HCT116 (cell line): ENCODE data around the gene DNAJC6. TPM values are rescaled to one million over a fixed set of nuclear protein-coding genes. Genes with fewer than 3 reads are reported as not detected.
A peak's percentile ranks its signal among the peaks of the same experiment; 100 is the strongest.

Experiments used
- ATAC-seq: fragments of 200-7000 bp; cut with Tn5 transposase; 2 replicates; pipeline ENCODE4 v1.9.1; 2020; ENCODE audit warnings: mild to moderate bottlenecking, moderate library complexity
- BruUV-seq: library from RNA; stranded (reverse); fragments of 400-500 nt; replicated peaks from 2 replicates; lab custom pipeline; 2021; lab: Mats Ljungman, UMichigan
- CTCF ChIA-PET: fragments of 300-600 bp; sonication (Branson Sonifier 250); formaldehyde crosslinking; loops from one replicate; lab custom pipeline; 2021; ENCODE audit warnings: antibody characterized with exemption; lab: Charles Lee
- POLR2A ChIA-PET: fragments of 300-600, 350-600 bp; sonication (Branson Sonifier 250); formaldehyde crosslinking; loops from one replicate; lab custom pipeline; 2021; ENCODE audit warnings: antibody characterized with exemption; lab: Charles Lee
- RAD21 ChIA-PET, 2 experiments: fragments of 300-600 bp; sonication (Branson Sonifier 250); formaldehyde crosslinking; loops; one replicate each; lab custom pipeline; 2023; ENCODE audit warnings: low total read pairs in 2 of 2; ENCODE audit not compliant: uncharacterized antibody in 2 of 2, unreplicated experiment in 2 of 2, low non-redundant PET in 1 of 2; lab: Charles Lee
- DNase-seq: peaks from one replicate; pipeline ENCODE4 v3.0.0-alpha.2; 2010; ENCODE audit warnings: low read depth, low spot score
- H2AFZ ChIP-seq: fragments of 200-600 bp; shearing (Covaris generic), sonication (generic); 2 replicates; pipeline ENCODE4 v1.6.1; 2017; ENCODE audit warnings: low read depth, mixed run types, mixed read lengths, antibody characterized with exemption, low read length; ENCODE audit not compliant: poor library complexity, severe bottlenecking
- H3K27ac ChIP-seq: 2 replicates; pipeline ENCODE4 v1.5.1; 2012; ENCODE audit warnings: low read depth, low read length
- H3K27me3 ChIP-seq: fragments of 200-600 bp; sonication (generic); 2 replicates; pipeline ENCODE4 v1.6.1; 2016; ENCODE audit warnings: mixed run types, low read length, mixed read lengths; ENCODE audit not compliant: insufficient read depth
- H3K36me3 ChIP-seq, 2 experiments: fragments of 200-500 bp in 1 of 2; fragments of 200-600 bp in 1 of 2; sonication (Bioruptor generic) in 1 of 2; sonication (generic) in 1 of 2; 2 replicates each; pipeline versions ENCODE4 v1.5.1 to v1.6.1; 2014 to 2016; ENCODE audit warnings: low read length in 2 of 2, inconsistent platforms in 1 of 2, mixed read lengths in 1 of 2, mixed run types in 1 of 2; ENCODE audit not compliant: insufficient read depth in 2 of 2, control insufficient read depth in 1 of 2
- H3K4me1 ChIP-seq, 2 experiments: fragments of 200-600 bp in 1 of 2; sonication (generic) in 1 of 2; 2 replicates each; pipeline versions ENCODE4 v1.5.1 to v1.6.1; 2012 to 2017; ENCODE audit warnings: low read length in 2 of 2, inconsistent platforms in 1 of 2, mild to moderate bottlenecking in 1 of 2, mixed read lengths in 1 of 2, mixed run types in 1 of 2, moderate library complexity in 1 of 2; ENCODE audit not compliant: insufficient read depth in 2 of 2, control insufficient read depth in 1 of 2
- H3K4me2 ChIP-seq: fragments of 200-600 bp; sonication (generic); 2 replicates; pipeline ENCODE4 v1.6.1; 2017; ENCODE audit warnings: mixed run types, low read length, mixed read lengths
- H3K4me3 ChIP-seq, 2 experiments: fragments of 200-600 bp in 1 of 2; sonication (generic) in 1 of 2; replicated peaks in 1 of 2; 2 replicates each; pipeline ENCODE4 v1.5.1; 2011 to 2016; ENCODE audit warnings: low read length in 2 of 2, control low read depth in 1 of 2, low read depth in 1 of 2, mild to moderate bottlenecking in 1 of 2, mixed read lengths in 1 of 2, mixed run types in 1 of 2
- H3K79me2 ChIP-seq: fragments of 200-600 bp; sonication (generic); 2 replicates; pipeline ENCODE4 v1.6.1; 2017; ENCODE audit warnings: mild to moderate bottlenecking, mixed run types, low read length, moderate library complexity, mixed read lengths; ENCODE audit not compliant: insufficient read depth
- H3K9ac ChIP-seq: fragments of 200-600 bp; sonication (generic); 2 replicates; pipeline ENCODE4 v1.6.1; 2016; ENCODE audit warnings: low read length, mixed read lengths
- H3K9me2 ChIP-seq: fragments of 200-600 bp; sonication (generic), shearing (Covaris generic); 2 replicates; pipeline ENCODE4 v1.6.1; 2017; ENCODE audit warnings: mixed run types, mild to moderate bottlenecking, moderate library complexity; ENCODE audit not compliant: insufficient read depth
- H3K9me3 ChIP-seq, 2 experiments: fragments of 200-500 bp in 1 of 2; fragments of 200-600 bp in 1 of 2; sonication (Bioruptor generic) in 1 of 2; sonication (generic) in 1 of 2; 2 replicates each; pipeline ENCODE4 v1.6.1; 2014 to 2017; ENCODE audit warnings: low read length in 2 of 2, mixed read lengths in 2 of 2, inconsistent platforms in 1 of 2, low read depth in 1 of 2, mild to moderate bottlenecking in 1 of 2, mixed run types in 1 of 2, moderate library complexity in 1 of 2; ENCODE audit not compliant: control insufficient read depth in 1 of 2, insufficient read depth in 1 of 2
- H4K20me1 ChIP-seq: fragments of 200-600 bp; sonication (generic), shearing (Covaris generic); 2 replicates; pipeline ENCODE4 v1.6.1; 2017; ENCODE audit warnings: mixed run types, mild to moderate bottlenecking, moderate library complexity; ENCODE audit not compliant: insufficient read depth
- ATF3 ChIP-seq: IDR thresholded peaks from 2 replicates; pipeline ENCODE4 v1.6.1; 2012
- CBX3 ChIP-seq: IDR thresholded peaks from 2 replicates; pipeline ENCODE4 v1.6.1; 2012; ENCODE audit warnings: low read depth
- CEBPB ChIP-seq: IDR thresholded peaks from 2 replicates; pipeline ENCODE4 v1.6.1; 2012; ENCODE audit warnings: low read depth
- EGR1 ChIP-seq: IDR thresholded peaks from 2 replicates; pipeline ENCODE4 v1.6.1; 2012; ENCODE audit warnings: low read depth
- EZH2phosphoT487 ChIP-seq: fragments of 200-600 bp; IDR thresholded peaks from 2 replicates; pipeline ENCODE4 v1.6.1; 2018; ENCODE audit warnings: antibody characterized with exemption, borderline replicate concordance
- FOSL1 ChIP-seq: IDR thresholded peaks from 2 replicates; pipeline ENCODE4 v1.6.1; 2012; ENCODE audit warnings: low read depth
- JUND ChIP-seq: IDR thresholded peaks from 2 replicates; pipeline ENCODE4 v1.6.1; 2012
- POLR2AphosphoS5 ChIP-seq: IDR thresholded peaks from 2 replicates; pipeline ENCODE4 v1.6.1; 2011; ENCODE audit warnings: mild to moderate bottlenecking, low read depth, low read length, moderate library complexity
- RAD21 ChIP-seq: IDR thresholded peaks from 2 replicates; pipeline ENCODE4 v1.6.1; 2012; ENCODE audit warnings: low read depth, mild to moderate bottlenecking
- REST ChIP-seq: IDR thresholded peaks from 2 replicates; pipeline ENCODE4 v1.6.1; 2012; ENCODE audit warnings: low read depth
- SIN3A ChIP-seq: IDR thresholded peaks from 2 replicates; pipeline ENCODE4 v1.6.1; 2012; ENCODE audit warnings: low read depth
- SP1 ChIP-seq: IDR thresholded peaks from 2 replicates; pipeline ENCODE4 v1.6.1; 2012; ENCODE audit warnings: low read depth
- SRF ChIP-seq: IDR thresholded peaks from 2 replicates; pipeline ENCODE4 v1.6.1; 2012; ENCODE audit warnings: low read depth
- YY1 ChIP-seq: IDR thresholded peaks from 2 replicates; pipeline ENCODE4 v1.6.1; 2011; ENCODE audit warnings: low read length, low read depth, moderate library complexity, mild to moderate bottlenecking; ENCODE audit not compliant: insufficient replicate concordance; ENCODE audit errors: extremely low read depth
- ZBTB33 ChIP-seq: IDR thresholded peaks from 2 replicates; pipeline ENCODE4 v1.6.1; 2011; ENCODE audit warnings: mild to moderate bottlenecking, low read length, moderate library complexity; ENCODE audit not compliant: insufficient replicate concordance; ENCODE audit errors: extremely low read depth
- ZFX ChIP-seq: fragments of 450-650 bp; IDR thresholded peaks from 2 replicates; pipeline ENCODE4 v1.6.1; 2017
- ZNF274 ChIP-seq: fragments of 200-500 bp; sonication (Bioruptor generic); IDR thresholded peaks from 2 replicates; pipeline ENCODE4 v1.6.1; 2014; ENCODE audit warnings: mild to moderate bottlenecking, low read depth, low read length, inconsistent platforms
- intact Hi-C: fragments of 100-400 bp; cut with micrococcal nuclease; formaldehyde crosslinking; loops from 2 replicates; pipeline ENCODE4 v1.10.0; 2022
- total RNA-seq: library from RNA; stranded (reverse); gene quantifications from one replicate; pipeline ENCODE4 v1.2.1, GENCODE V29; 2021; ENCODE audit not compliant: unreplicated experiment

The DNAJC6 gene
- total RNA-seq, 1 experiment from 2014 or later, result 9.0 TPM

GRCh38 chr1:65419681-65420589, 110.6 kb downstream of the DNAJC6 start (continued):
- TF ChIP-seq ZNF274 (no peak), SP1 (no peak; the same call in 1 of the 2 replicates)

- RAD21 ChIA-PET, result interaction anchor here in 1 of 2 experiments (0.6 to 0.7 kb wide), 2 partner anchors 184 to 523 kb away, joined by 4 read pairs; no protein-coding TSS in a partner anchor
- no TSS peak for BruUV-seq
- no peaks in the 10 kb centered on the region for H3K36me3 ChIP-seq
- no peaks in the 10 kb centered on the region for H3K27me3 ChIP-seq
- no peaks in the 10 kb centered on the region for H4K20me1 ChIP-seq
- peak within 1 kb of the TSS; percentile 80 for H2AFZ ChIP-seq
- peaks cover 44% of the 10 kb centered on the region for H3K79me2 ChIP-seq
- peak within 1 kb of the TSS; percentile 79 to 84 for H3K4me3 ChIP-seq
- H3K9me2 ChIP-seq, result no peaks in the 10 kb centered on the region
- intact Hi-C loops, result loop anchor here (10.0 kb wide), 3 partner anchors 186 to 824 kb away; no protein-coding TSS in a partner anchor
- peak within 1 kb of the TSS; percentile 76 for H3K27ac ChIP-seq
- peaks cover 32 to 58% of the 10 kb centered on the region in 2 experiments for H3K4me1 ChIP-seq
- CTCF ChIA-PET, result interaction anchor here (0.8 to 1.9 kb wide), 6 partner anchors 9 to 1152 kb away, joined by 3 to 13 read pairs (median 4); no protein-coding TSS in a partner anchor
- no peak for DNase-seq
- H3K4me2 ChIP-seq, result peak within 1 kb of the TSS; percentile 95
- H3K9me3 ChIP-seq, result no peaks in the 10 kb centered on the region
- H3K9ac ChIP-seq, result peak within 1 kb of the TSS; percentile 87
- ATAC-seq, result no peak
- POLR2A ChIA-PET, result interaction anchor here (0.7 to 1.2 kb wide), 6 partner anchors 9 to 358 kb away, joined by 3 to 6 read pairs (median 4); no protein-coding TSS in a partner anchor
- TF ChIP-seq ZFX, result peak; percentile 78
- no peak for TF ChIP-seq SRF
- TF ChIP-seq CBX3, result 0 out of 2 replicates have a peak, but pooled peaks have one; percentile 27
- TF ChIP-seq RAD21, result no peak
- no peak for TF ChIP-seq REST
- TF ChIP-seq POLR2AphosphoS5, result peak; percentile 86
- peak; percentile 88 for TF ChIP-seq YY1
- no peak for TF ChIP-seq ZNF274
- no peak for TF ChIP-seq CEBPB
- no peak for TF ChIP-seq SP1
- no peak; the same call in 1 of the 2 replicates for TF ChIP-seq SIN3A
- TF ChIP-seq FOSL1, result no peak
- no peak for TF ChIP-seq JUND
- no peak for TF ChIP-seq ZBTB33
- peak; percentile 29 for TF ChIP-seq EGR1
- no peak for TF ChIP-seq EZH2phosphoT487
- no peak for TF ChIP-seq ATF3
Observed at GRCh38 chr1:65420590-65421350, 111.4 kb downstream of the DNAJC6 start, which contains the start of the genes LEPR and LEPROT. Gene LEPR, plus strand, starts transcription at chr1:65420668. Its CDS starts 144,898 bp downstream, at chr1:65565566. Gene LEPROT, plus strand, starts transcription at chr1:65420668. Its CDS starts 57 bp downstream, at chr1:65420725.
